GM19455 (cell line): Measurements from ENCODE around the gene DISC1.
A peak's percentile ranks its signal among the peaks of the same experiment; 100 is the strongest.
"Not testable (repeated sequence)": the region's sequence is repeated elsewhere in the genome, so short reads cannot be mapped to it uniquely, and the experiment has no call there.

ENCODE experiments used
- ATAC-seq: cut with Tn5 transposase; IDR thresholded peaks from one replicate; pipeline ENCODE4 v1.9.1; 2021; ENCODE audit not compliant: unreplicated experiment

Gene DISC1

GRCh38 chr1:231605149-231606100, 21.2 kb upstream of the DISC1 start:
- no peak for ATAC-seq

DNA sequence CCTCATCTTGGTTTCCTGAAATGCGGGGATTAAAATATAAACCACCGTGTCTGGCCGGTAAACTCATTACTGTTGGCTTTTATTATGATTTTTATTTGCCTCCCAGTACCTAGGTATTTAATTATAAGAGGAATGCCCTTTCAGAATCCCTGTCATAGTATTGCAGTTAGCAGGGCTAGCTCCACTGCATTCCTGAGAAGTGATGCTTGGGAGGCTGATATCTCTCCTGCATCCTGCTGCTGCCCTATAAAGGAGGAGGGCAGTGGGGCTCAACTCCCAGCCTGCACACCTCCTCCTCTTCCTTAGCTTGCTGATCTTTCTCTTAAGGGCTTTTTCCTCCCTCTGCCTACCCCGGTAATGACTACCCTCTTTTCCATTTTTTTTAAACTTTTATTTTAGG, 19.9 kb upstream of the DISC1 start:
- ATAC-seq, result no peak

GRCh38 chr1:231610388-231610787, 16.2 kb upstream of the DISC1 start:
- no peak for ATAC-seq

DNA sequence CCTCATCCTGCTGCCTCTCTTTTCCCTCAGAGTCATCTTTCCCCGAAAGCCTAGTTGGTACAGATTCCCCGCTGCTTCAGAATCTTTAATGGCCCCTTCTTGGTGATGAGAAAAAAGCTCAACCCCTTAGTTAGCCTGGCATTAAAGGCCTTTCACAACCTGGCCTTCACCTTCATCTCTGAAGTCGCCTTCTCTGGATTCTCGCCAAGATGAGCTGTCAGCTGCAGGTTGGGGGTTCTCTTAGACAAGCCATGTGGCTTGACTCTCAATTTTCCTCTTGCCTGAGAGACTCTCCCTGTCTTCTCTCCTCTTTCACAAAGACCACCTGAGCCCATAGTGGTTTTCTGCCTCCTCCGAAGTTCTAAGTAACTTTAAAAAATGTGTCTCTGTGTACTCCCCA, 15.5 kb upstream of the DISC1 start:
- no peak for ATAC-seq

DNA sequence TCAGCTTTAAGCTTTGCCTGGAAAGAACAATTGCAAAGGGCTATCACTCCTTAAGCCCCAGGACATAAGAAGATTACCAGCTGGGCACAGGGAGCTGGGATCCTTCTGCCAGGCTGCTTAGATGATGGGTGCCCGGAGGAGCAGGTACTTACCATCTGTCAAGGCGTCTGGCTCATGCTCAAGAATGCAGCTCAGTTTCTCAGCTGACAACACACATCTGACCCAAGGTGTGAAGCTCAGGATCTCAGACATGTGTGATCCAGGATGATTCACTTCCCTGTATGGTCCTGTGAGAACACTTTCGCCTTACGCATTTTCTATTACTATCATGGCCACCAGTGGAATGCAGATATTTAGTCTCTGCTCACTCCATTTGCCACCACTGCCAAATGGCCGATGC, 14.7 kb upstream of the DISC1 start:
- no peak for ATAC-seq

- peak; percentile 98 for ATAC-seq
These were observed 14.0 kb upstream of the DISC1 start for GRCh38 chr1:231612393-231613089.

DNA sequence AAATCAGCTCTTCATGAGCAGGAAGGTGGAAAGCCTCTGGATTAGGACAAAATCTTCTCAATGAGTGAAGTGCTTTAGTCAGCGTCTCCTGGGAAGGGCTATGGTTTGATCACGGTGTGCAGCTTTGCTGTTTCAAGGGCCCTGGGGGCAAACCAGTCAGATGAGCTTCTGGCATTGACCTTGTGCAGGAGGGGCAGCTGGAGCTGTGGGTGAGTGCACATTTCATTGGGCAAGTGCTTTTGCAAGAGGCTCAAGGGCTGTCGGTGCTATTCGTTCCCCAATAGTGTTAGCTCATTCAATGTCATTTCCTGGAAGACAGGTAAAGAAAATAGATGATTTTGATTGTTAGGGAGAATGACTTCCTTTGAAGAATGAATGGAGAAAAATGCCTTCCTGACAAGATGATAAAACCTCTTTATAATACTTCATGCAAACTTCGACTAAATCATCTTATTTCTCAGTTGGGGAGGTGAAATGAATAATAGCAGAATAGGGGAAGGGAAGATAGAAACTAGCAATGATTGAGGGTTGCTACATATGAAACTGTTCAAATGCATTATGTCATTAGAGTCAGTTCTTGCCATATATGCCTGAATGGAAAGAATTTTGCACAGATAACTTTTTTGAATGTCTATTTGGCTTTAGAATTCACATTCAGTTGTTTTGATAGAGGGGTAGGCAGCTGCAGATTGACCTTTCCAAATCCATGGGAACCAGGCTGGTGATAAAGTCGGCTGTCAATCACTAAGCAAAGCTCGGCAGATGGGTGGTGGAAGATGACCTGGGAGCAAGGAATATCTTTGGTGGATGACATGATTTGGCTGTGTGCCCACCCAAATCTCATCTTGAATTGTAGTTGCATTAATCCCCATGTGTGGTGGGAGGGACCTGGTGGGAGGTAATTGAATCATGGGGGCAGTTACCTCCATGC, 12.9 kb upstream of the DISC1 start:
- ATAC-seq, result no peak

DNA sequence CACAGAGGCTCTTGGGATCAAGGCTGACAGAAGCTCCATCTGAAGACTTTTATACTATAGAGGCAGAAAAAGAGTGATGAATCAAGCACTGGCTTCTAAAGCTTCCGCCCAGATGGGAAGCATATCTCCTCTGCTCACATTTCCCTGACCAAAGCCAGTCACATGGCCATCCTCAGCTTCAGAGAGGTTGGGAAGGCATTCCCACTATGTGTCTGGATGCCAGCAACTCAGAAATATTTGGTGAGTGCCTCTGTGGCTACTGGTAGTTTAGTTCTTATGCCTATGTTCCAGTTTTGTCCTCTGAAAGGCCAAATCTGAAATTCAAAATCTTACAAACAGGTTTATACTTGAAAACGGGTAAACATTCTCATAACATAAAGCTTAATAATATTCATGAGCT, 9.9 kb upstream of the DISC1 start:
- no peak for ATAC-seq

GRCh38 chr1:231618609-231619256, 7.9 kb upstream of the DISC1 start:
- no peak for ATAC-seq

DNA sequence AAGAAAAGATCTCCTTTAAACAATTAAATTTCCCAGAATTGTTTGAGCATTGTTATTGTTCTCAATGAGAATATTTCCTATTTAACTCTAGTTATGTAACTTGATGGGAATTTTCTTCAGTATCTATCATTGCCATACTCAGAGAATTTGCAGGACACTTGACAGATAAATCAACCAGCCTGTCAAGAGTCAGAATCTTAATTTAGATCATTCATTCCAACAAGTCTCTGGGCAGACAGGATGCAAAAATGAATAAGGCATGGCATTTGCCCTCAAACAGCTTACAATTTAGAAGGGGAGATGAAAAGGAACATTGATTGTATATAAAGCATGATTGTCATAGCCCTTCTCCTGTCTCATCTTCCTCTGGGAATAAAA, 7.3 kb upstream of the DISC1 start:
- no peak for ATAC-seq

DNA sequence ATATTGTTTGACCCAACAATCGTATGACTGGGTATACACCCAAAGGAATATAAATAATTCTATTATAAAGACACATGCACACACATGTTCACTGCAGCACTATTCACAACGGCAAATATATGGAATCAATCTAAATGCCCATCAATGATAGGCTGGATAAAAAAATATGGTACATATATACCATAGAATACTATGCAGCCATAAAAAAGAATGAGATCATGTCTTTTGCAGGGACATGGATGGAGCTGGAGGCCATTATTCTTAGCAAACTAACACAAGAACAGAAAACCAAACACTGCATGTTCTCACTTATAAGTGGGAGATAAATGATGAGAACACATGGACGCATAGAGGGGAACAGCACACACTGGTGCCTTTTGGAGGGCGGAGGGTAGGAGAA, 1.5 kb upstream of the DISC1 start:
- not testable (repeated sequence) for ATAC-seq

DNA sequence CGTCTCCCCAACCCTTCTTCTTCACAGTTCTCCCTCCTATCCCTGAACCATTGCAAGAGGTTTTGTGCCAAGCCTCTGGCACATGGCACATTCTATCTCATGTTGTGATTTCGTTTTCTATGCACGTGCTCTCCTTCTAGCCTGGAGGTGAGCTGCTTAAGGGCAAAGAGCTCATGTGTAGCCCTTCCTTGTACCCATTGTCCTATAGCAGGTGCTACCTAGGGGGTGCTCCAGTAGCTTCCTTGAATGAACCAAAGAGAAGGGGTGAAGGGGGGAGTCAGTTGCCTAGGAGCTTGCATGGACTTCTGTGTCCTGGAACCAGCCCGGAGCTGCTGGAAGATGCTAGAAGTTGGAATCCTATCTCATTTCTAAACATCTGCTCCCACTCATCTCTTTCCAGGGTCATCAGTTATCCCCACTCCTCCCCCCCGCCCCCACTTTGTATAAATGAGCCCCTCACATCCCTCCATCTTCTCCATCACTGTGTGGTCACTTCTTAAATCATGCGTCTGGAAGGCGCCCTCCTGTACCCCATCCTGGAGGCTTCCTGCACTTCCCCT, 535 bp upstream of the DISC1 start:
- no peak for ATAC-seq

DNA sequence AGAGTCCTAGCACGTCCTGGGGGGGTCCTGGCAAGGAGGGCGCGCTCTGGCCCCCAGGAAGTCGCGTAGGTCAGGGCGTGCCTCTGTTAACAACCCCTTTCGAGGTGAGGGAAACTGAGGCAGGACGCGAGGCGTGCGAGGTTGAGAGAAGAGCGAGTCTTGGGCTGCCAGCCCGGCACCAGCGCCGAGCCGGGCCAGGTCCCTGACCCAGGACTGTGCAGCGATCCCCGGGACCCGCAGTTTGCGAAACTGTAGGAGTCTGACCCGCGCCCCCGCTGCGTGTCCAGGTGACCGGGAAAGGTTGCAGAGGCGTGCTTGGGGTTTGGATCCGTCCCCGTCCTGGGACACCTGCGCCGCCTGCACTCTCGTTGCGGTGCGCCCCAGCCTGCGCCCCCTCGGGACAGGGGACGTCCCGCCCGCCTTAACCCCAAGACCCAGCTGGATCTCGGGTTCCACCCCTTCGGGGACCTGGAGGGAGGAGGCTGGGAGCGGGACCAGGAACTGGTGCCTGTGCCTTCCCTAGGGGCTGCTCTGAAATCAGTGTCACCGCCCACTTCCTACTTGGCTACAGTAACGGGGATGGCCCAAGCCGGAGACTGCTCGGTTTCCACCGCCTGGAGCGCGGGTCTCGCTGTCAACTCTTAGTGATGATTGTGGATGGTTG, 493 bp downstream of the DISC1 start:
- peak; percentile 49 for ATAC-seq

- no peak for ATAC-seq
These were observed 1.8 kb downstream of the DISC1 start for GRCh38 chr1:231628207-231628876.

- ATAC-seq, result no peak
These were observed 2.5 kb downstream of the DISC1 start for GRCh38 chr1:231629132-231629531.

- no peak for ATAC-seq
These were observed 4.1 kb downstream of the DISC1 start for GRCh38 chr1:231630558-231631205.

DNA sequence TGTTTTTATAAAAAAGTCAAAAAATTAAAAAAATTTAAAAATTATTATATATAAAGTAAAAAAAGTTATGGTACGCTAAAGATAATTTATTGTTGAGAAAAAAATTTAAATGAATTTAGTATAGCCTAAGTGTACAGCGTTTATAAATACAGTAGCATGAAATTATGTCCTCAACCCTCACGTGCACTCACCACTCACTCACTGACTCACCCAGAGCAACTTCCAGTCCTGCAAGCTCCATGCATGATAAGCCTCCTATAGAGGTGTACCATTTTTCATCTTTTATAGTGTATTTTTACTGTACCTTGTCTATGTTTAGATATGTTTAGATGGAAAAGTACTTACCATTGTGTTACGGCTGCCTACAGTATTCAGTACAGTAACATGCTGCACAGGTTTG, 5.1 kb downstream of the DISC1 start:
- ATAC-seq, result no peak

DNA sequence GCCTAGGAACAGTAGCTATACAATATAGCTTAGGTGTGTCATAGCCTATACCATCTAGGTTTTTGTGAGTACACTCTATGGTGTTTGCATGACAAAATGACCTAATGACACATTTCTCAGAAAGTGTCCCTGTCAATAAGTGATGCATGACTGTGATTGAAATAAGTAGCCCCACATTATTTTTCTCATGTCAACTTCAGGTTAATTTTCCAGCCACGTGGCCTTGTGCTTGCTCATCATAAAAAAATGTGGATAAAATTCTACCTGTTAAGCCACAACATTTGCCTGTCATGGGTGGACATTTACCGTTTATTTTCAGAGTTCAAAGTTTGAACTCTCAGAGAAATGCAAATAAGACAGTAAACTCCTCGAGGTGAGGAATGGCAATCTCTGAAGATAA, 5.5 kb downstream of the DISC1 start:
- no peak for ATAC-seq
